HG03565 (cell line): Measurements from ENCODE around the gene NBPF20.
A peak's percentile ranks its signal among the peaks of the same experiment; 100 is the strongest.
"Not testable (repeated sequence)": the region's sequence is repeated elsewhere in the genome, so short reads cannot be mapped to it uniquely, and the experiment has no call there.

Experiments used
- ATAC-seq: cut with Tn5 transposase; IDR thresholded peaks from one replicate; pipeline ENCODE4 v1.9.1; 2021; ENCODE audit warnings: mild to moderate bottlenecking, moderate library complexity; ENCODE audit not compliant: unreplicated experiment

Gene NBPF20

DNA sequence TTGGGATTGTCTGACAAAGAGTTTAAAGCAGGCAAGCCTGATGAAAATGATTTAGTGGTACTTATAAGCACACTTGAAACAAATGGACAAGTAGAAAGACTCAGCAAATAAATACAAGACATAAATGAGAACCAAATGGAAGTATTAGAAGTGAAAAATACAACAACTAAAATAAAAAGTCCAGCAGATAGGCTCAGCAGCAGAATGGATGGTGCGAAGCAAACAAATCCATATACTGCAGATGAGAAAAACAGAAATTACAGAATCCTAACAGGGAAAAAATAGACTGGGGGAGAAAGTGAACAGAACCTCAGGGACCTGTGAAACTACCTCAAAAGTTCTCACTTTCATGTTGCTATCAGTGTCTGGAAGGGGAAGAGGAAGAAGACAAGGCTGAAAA lies 3.9 kb upstream of the NBPF20 start:
- not testable (repeated sequence) for ATAC-seq

DNA sequence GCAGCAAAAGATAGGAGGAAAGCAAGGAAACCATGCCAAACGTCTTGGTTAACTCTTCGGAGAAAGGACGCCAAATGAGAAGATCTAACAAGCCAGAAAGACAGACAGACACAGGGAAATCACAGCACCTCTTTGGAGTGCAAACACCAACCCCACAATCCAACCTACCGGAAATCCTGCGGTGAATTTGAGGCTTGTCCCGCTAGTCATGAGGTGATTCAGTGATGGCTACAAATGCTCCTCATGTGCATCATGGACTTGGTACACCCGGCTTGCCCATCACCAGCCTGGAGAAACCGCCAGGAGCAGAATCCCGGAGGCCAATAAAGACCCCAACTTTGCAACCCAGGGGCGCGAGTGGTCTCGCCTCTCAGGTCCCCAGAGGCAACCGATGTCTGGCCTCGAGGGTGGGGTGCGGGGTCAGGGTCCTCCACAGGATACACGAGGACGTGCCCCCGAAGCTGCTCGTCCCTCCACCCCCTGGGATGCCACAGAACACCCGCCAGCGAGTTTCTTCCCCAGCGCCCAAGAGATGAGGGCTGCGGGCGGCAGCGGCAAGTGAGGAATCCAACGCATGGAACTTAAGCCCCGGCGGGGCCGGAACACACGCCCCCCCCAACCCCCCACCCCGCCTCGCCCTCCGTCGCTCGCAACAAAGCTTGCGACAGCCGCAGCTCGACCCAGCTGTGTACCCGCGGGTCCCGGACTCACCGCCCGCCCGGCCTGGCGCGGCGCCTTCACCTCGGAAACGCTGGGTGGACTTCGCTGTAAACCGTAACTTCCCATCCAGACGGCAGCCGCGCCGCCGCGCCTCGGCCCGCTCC lies 579 bp downstream of the NBPF20 start:
- peak; percentile 55 for ATAC-seq

DNA sequence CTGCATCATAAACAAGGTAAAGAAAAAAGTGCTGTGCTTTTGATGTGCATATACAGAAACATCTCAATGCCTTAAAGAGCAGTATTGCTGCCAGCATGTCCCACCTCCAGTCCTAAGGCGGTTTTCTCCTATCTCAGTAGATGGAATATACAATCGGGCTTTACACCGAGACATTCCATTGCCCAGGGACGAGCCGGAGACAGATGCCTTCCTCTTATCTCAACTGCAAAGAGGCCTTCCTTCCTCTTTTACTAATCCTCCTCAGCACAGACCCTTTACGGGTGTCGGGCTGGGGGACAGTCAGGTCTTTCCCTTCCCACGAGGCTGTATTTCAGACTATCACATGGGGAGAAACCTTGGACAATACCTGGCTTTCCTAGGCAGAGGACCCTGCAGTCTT lies 10.3 kb downstream of the NBPF20 start:
- ATAC-seq, result not testable (repeated sequence)

DNA sequence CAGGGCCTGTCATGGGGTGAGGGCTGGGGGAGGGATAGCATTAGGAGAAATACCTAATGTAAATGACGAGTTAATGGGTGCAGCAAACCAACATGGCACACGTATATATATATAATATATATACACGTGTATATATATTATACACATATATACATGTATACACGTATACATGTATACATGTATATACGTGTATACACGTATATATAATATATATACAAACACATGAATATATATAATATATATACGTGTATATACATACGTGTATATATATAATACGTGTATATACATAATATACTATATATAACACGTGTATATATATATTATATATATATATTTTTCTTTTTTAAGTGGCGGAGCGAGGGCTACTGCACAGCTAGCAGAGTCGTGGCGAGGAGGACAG lies 18.1 kb downstream of the NBPF20 start:
- not testable (repeated sequence) for ATAC-seq

DNA sequence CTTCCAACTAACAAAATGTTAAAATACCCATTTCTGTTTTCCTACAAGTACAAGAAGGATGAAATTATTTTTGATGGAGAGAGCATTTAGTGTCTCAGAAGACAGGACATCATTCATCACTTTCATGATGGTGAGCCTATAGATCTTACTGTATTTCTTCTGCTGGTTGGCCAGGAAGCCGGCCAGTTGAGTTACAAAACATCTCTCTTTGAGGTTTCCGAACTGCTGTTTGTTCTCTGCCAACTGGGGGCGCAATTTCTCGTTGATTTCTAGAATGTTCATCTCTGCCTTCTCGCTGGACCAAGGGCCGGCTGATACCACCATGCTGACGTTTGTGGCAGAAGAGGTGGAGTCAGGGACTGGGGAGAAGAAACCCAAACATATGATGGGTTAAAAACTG lies 20.5 kb downstream of the NBPF20 start:
- not testable (repeated sequence) for ATAC-seq

DNA sequence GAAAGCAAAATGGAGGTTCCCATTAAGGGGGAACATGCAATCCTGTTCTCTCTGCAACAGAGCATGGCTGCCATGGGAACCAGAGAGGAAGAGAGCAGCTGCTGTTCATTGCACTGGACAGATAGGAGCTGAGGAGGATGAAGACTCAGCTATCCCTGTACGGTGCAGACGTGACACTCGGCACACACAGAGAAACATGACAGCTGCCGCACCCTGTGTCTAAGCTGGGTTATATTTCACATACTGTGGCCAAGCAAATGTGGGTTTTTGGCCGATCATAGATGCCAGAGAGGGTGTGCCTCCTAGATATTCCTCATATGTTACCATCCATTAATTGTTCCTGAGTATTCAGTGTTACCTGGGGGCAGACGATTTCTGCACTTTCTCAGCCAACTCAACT lies 24.7 kb downstream of the NBPF20 start:
- ATAC-seq, result not testable (repeated sequence)
